ENCODE measurements around the gene DYNC2LI1. TPM values are rescaled to one million over a fixed set of nuclear protein-coding genes. Genes with fewer than 3 reads are reported as not detected.

DYNC2LI1 gene
- total and polyA plus RNA-seq, 2 of the 8 experiments (the other 6 are each of a cell fraction or from before 2014, with no cell fraction given) = 3.9 to 7.6 TPM

- Histone ChIP-seq H2BK15ac (ENCODE audit: low read length) (no peak overlapping the region), H2BK120ac (replicated peaks; ENCODE audit: low read depth, low read length) (no peak overlapping the region), H3K4me1 (replicated peaks in 1 of 4; ENCODE audit: control insufficient read depth in 3 of 4, insufficient read depth in 4 of 4, low read length in 3 of 4) (no peaks in the 10 kb centered on the region), H2AFZ (ENCODE audit: low read length) (no peak overlapping the region), H3K79me2 (ENCODE audit: control insufficient read depth in 1 of 2, insufficient read depth in 2 of 2, low read length in 2 of 2) (no peaks in the 10 kb centered on the region), H3K18ac (ENCODE audit: extremely low read depth, low read length) (no peak overlapping the region), H2BK12ac (ENCODE audit: low read depth, low read length) (no peak overlapping the region), H2AK5ac (ENCODE audit: low read depth, low read length) (no peak overlapping the region), H3K4me3 (ENCODE audit: extremely low read depth in 1 of 4, insufficient read depth in 2 of 4, low read depth in 3 of 4, low read length in 4 of 4) (no peak overlapping the region), H3K4ac (replicated peaks; ENCODE audit: insufficient read length, low read depth, low read length) (no peak overlapping the region), H3K23ac (ENCODE audit: insufficient read length) (no peak overlapping the region), H3K56ac (replicated peaks; ENCODE audit: insufficient read length, low read depth, low read length) (no peak overlapping the region), H3K36me3 (ENCODE audit: control insufficient read depth in 2 of 4, insufficient read depth in 4 of 4, low read length in 3 of 4) (no peaks in the 10 kb centered on the region; a peak in 1 of 8 replicates), H3K27me3 (replicated peaks in 1 of 4; ENCODE audit: control insufficient read depth in 3 of 4, extremely low read depth in 1 of 4, insufficient read depth in 3 of 4, low read length in 3 of 4) (no peaks in the 10 kb centered on the region), H4K20me1 (replicated peaks in 1 of 2; ENCODE audit: control insufficient read depth in 1 of 2, insufficient read depth in 2 of 2, low read length in 2 of 2) (no peaks in the 10 kb centered on the region), H3K79me1 (ENCODE audit: low read depth, low read length) (no peaks in the 10 kb centered on the region), H3K4me2 (ENCODE audit: insufficient read depth in 1 of 2, low read depth in 2 of 2, low read length in 2 of 2) (no peak overlapping the region), H4K91ac (replicated peaks; ENCODE audit: insufficient read length, low read length) (no peak overlapping the region), H4K8ac (ENCODE audit: extremely low read depth, insufficient read depth, low read length) (no peak overlapping the region), H2BK5ac (ENCODE audit: low read depth, low read length) (no peak overlapping the region), H3K27ac (ENCODE audit: low read depth, low read length) (no peak overlapping the region), H3K9ac (replicated peaks in 1 of 4; ENCODE audit: extremely low read depth in 1 of 4, low read depth in 3 of 4, low read length in 3 of 4) (no peak overlapping the region), H2BK20ac (ENCODE audit: low read length) (no peak overlapping the region), H3K14ac (ENCODE audit: insufficient read length) (no peak overlapping the region), H3K9me3 (ENCODE audit: insufficient read depth in 2 of 2, low read depth in 1 of 2, low read length in 1 of 2) (no peaks in the 10 kb centered on the region), H4K5ac (ENCODE audit: insufficient read length, low read depth, low read length) (no peak overlapping the region), H3K23me2 (ENCODE audit: low read depth, low read length) (no peaks in the 10 kb centered on the region)
- FAIRE-seq = no peak
- POLR2A ChIA-PET (ENCODE audit: partially characterized antibody) = no interaction called here
- DNase-seq (ENCODE audit: low read depth in 1 of 2, low spot score in 2 of 2) = no peak
- 91% methylated on average over 9 of the region's 9 CpGs; no CpG with 5 or more reads in 1 of the 2 experiments for whole genome bisulfite sequencing, 2 experiments (ENCODE audit: extremely low coverage in 1 of 2, insufficient coverage in 1 of 2, insufficient read length in 1 of 2, insufficient replicate concordance in 2 of 2, low coverage in 1 of 2, low lambda C conversion rate in 2 of 2, missing lambda C conversion rate in 1 of 2)
- CTCF ChIA-PET (ENCODE audit: partially characterized antibody) = interaction anchor here (0.7 to 1.5 kb wide), 3 partner anchors 182 to 190 kb away, joined by 3 read pairs; no protein-coding TSS in a partner anchor
- TF ChIP-seq MAFK (IDR thresholded peaks at IDR 0.05; ENCODE audit: low read depth, low read length) (no peak), PHF8 (conservative IDR thresholded peaks at IDR 0.05; ENCODE audit: low read depth, low read length) (no peak), KDM4A (IDR thresholded peaks at IDR 0.05; ENCODE audit: low read depth, low read length, severe bottlenecking) (no peak), BRCA1 (IDR thresholded peaks at IDR 0.05; ENCODE audit: low read depth, low read length) (no peak), SP2 (IDR thresholded peaks at IDR 0.05; ENCODE audit: low read length) (no peak), CTBP2 (IDR thresholded peaks at IDR 0.05; ENCODE audit: borderline replicate concordance, insufficient read depth, insufficient read length, low read length) (no peak), HDAC2 (IDR thresholded peaks at IDR 0.05; ENCODE audit: borderline replicate concordance in 1 of 2, low read depth in 2 of 2, low read length in 2 of 2) (no peak), ASH2L (IDR thresholded peaks at IDR 0.05; ENCODE audit: low read length) (no peak), SIN3A (conservative IDR thresholded peaks at IDR 0.05 in 1 of 2, IDR thresholded peaks at IDR 0.05 in 1 of 2; ENCODE audit: low read depth in 1 of 2, low read length in 2 of 2) (no peak), E2F6 (IDR thresholded peaks at IDR 0.05) (no peak), CHD2 (IDR thresholded peaks at IDR 0.05; ENCODE audit: low read length) (no peak), TCF12 (IDR thresholded peaks at IDR 0.05; ENCODE audit: low read depth, low read length) (no peak), BCL11A (IDR thresholded peaks at IDR 0.05; ENCODE audit: low read depth in 2 of 2, low read length in 2 of 2) (no peak), MAX (IDR thresholded peaks at IDR 0.05) (no peak)
These were observed 21.1 kb downstream of the DYNC2LI1 start for GRCh38 chr2:43794956-43795355.
